Lung (tissue), 16 donors: ENCODE data around the gene CYP2A13. TPM values are rescaled to one million over a fixed set of nuclear protein-coding genes. Genes with fewer than 3 reads are reported as not detected.
"Not testable (repeated sequence)": the region's sequence is repeated elsewhere in the genome, so short reads cannot be mapped to it uniquely, and the experiment has no call there.

Experiments used
- ATAC-seq: fragments of 200-7000 bp; cut with Tn5 transposase; one replicate; pipeline ENCODE4 v1.9.1; 2020; ENCODE audit warnings: moderate number of reproducible peaks; ENCODE audit not compliant: insufficient read depth, low FRiP score
- DNase-seq, 3 donors: peaks; one replicate each; pipeline ENCODE4 v3.0.0-alpha.2; 2013 to 2017
- H3K27ac ChIP-seq, 2 donors: one replicate each; pipeline ENCODE4 v1.5.1; 2013; ENCODE audit warnings: mild to moderate bottlenecking in 2 of 2, moderate library complexity in 2 of 2, control low read depth in 1 of 2, inconsistent platforms in 1 of 2, low read depth in 1 of 2, low read length in 1 of 2
- H3K27me3 ChIP-seq, 3 donors: one replicate each; pipeline ENCODE4 v1.5.1; 2013; ENCODE audit warnings: low read length in 2 of 3; ENCODE audit not compliant: control insufficient read depth in 3 of 3, insufficient read depth in 3 of 3
- H3K36me3 ChIP-seq, 4 donors: one replicate each; pipeline ENCODE4 v1.5.1; 2013; ENCODE audit warnings: low read length in 4 of 4, mild to moderate bottlenecking in 1 of 4, moderate library complexity in 1 of 4; ENCODE audit not compliant: control insufficient read depth in 4 of 4, insufficient read depth in 4 of 4
- H3K4me1 ChIP-seq, 5 donors: one replicate each; pipeline ENCODE4 v1.5.1; 2013; ENCODE audit warnings: low read length in 5 of 5, mild to moderate bottlenecking in 2 of 5, moderate library complexity in 1 of 5; ENCODE audit not compliant: control insufficient read depth in 5 of 5, insufficient read depth in 5 of 5
- H3K4me3 ChIP-seq: one replicate; pipeline ENCODE4 v1.5.1; 2013; ENCODE audit warnings: mild to moderate bottlenecking, control low read depth, moderate library complexity
- H3K9ac ChIP-seq, 2 donors: one replicate each; pipeline ENCODE4 v1.5.1; 2013; ENCODE audit warnings: low read length in 2 of 2, control low read depth in 1 of 2; ENCODE audit not compliant: insufficient read depth in 1 of 2
- H3K9me3 ChIP-seq, 4 donors: one replicate each; pipeline ENCODE4 v1.5.1; 2013; ENCODE audit warnings: low read length in 3 of 4, mild to moderate bottlenecking in 1 of 4, moderate library complexity in 1 of 4; ENCODE audit not compliant: control insufficient read depth in 4 of 4, insufficient read depth in 3 of 4
- WGBS, 2 donors: extraction: QIAGEN DNeasy Blood & Tissue Kit; methylation state at CpG; one replicate each; pipeline ENCODE4 v1.1.7; 2013; 5-methylcytosine and 5-hydroxymethylcytosine counted together
- long read RNA-seq, 5 donors: transcript quantifications; one replicate each; lab custom pipeline, GENCODE V29; 2026
- polyA plus RNA-seq, 2 donors: library from polyadenylated mRNA; stranded (reverse); fragments of 200-250 nt; gene quantifications; one replicate each; pipeline ENCODE4 v1.2.1, GENCODE V29; 2013
- total RNA-seq, 2 donors: library from RNA; depleted of rRNA in 1 of 2; stranded (reverse); fragments of >200 nt in 1 of 2; gene quantifications; one replicate each; pipeline ENCODE4 v1.2.1, GENCODE V29; 2014 to 2021
- TF ChIP-seq, protein P1 (sequence below): IDR thresholded peaks from 2 replicates; pipeline ENCODE4 v1.5.1; 2012; ENCODE audit warnings: mild to moderate bottlenecking; ENCODE audit errors: control extremely low read depth, extremely low read depth
- donor health status: control.
- donor health status: control.
- donor health status: Bipolar disorder and iron deficiency.
- donor health status: healthy.
- donor health status: DM: yes; HTN: yes; CAD: no.

Gene CYP2A13, protein sequence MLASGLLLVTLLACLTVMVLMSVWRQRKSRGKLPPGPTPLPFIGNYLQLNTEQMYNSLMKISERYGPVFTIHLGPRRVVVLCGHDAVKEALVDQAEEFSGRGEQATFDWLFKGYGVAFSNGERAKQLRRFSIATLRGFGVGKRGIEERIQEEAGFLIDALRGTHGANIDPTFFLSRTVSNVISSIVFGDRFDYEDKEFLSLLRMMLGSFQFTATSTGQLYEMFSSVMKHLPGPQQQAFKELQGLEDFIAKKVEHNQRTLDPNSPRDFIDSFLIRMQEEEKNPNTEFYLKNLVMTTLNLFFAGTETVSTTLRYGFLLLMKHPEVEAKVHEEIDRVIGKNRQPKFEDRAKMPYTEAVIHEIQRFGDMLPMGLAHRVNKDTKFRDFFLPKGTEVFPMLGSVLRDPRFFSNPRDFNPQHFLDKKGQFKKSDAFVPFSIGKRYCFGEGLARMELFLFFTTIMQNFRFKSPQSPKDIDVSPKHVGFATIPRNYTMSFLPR
- total RNA-seq = 1 to 10 TPM in 1 of 2 donors, under 1 TPM in 1; 0.23 to 1.3 TPM
- under 1 TPM; 0.18 to 0.33 TPM for polyA plus RNA-seq
- long read RNA-seq, donor 1 = 0 reads
- long read RNA-seq, donor 2 = 0 reads
- long read RNA-seq, donor 3 = 0 reads
- long read RNA-seq, donor 4 = 0 reads
- long read RNA-seq, donor 5 = 0 reads

- WGBS, 2 donors = 76 to 79% methylated on average over 2 of the region's 2 CpGs
- DNase-seq = no peak
These were observed at the start of gene CYP2A13 for GRCh38 chr19:41088151-41088550. Gene CYP2A13, plus strand, starts transcription at chr19:41088451. Its CDS starts 21 bp downstream, at chr19:41088472.

DNA sequence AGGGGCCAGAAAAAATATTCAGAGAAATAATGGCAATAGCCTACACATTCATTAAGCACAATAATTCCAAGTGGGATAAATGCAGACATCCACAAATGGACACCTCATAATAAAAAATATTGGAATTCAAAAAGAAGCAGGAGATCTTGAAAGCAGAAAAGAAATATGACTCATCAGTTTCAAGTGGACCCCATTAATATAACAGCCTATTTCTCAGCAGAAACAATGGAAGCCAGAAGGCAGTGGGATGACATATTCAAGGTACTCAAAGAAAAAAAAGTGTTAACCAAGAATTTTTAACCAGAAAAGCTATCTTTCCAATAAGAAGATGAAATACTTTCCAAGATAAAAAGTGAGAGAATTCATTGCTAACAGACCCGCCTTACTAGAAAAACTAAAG is 48.4 kb upstream of the CYP2A13 start:
- TF ChIP-seq, protein P1, sequence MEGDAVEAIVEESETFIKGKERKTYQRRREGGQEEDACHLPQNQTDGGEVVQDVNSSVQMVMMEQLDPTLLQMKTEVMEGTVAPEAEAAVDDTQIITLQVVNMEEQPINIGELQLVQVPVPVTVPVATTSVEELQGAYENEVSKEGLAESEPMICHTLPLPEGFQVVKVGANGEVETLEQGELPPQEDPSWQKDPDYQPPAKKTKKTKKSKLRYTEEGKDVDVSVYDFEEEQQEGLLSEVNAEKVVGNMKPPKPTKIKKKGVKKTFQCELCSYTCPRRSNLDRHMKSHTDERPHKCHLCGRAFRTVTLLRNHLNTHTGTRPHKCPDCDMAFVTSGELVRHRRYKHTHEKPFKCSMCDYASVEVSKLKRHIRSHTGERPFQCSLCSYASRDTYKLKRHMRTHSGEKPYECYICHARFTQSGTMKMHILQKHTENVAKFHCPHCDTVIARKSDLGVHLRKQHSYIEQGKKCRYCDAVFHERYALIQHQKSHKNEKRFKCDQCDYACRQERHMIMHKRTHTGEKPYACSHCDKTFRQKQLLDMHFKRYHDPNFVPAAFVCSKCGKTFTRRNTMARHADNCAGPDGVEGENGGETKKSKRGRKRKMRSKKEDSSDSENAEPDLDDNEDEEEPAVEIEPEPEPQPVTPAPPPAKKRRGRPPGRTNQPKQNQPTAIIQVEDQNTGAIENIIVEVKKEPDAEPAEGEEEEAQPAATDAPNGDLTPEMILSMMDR = no peak
- WGBS, 2 donors = 94 to 98% methylated on average over 1 of the region's 1 CpG
- no peak for ATAC-seq

More at GRCh38 chr19:41088151-41088550, at the start of gene CYP2A13:
- Histone ChIP-seq H3K4me3 (no peak within 1 kb of the TSS), H3K4me1 (no peaks in the 10 kb centered on the region), H3K9me3 (peaks cover 0 to 1% (median 0%) of the 10 kb centered on the region in 4 donors), H3K27me3 (peaks cover 2 to 28% (median 3%) of the 10 kb centered on the region in 3 donors), H3K9ac (no peak within 1 kb of the TSS), H3K36me3 (no peaks in the 10 kb centered on the region), H3K27ac (no peak within 1 kb of the TSS)
- TF ChIP-seq, protein P1 = no peak
- ATAC-seq = no peak

DNA sequence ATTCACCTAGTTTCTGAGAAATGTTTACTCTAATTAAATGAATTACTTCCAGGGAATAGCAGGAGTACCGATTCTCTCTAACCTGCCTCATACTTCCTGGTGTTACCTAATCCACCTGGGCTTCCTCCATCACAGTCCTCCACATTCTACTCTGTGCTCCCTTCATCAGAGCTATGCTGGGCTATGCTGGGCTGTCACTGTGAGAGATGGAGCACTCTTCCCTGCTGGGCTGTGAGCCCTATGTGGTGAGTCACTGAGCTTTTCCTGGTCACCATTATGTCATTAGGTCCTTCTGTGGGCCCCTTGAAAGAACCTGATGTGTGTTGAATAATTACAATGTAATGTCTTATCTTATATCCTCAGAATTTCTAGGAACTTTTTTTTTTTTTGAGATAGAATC is 43.2 kb upstream of the CYP2A13 start:
- H3K36me3 ChIP-seq, H3K4me3 ChIP-seq, H3K9ac ChIP-seq, H3K27ac ChIP-seq, H3K4me1 ChIP-seq, DNase-seq, H3K9me3 ChIP-seq, ATAC-seq, H3K27me3 ChIP-seq: not testable (repeated sequence)
- 28 to 68% methylated on average over 1 of the region's 1 CpG for WGBS, 2 donors

More for the DNA sequence above, 48.4 kb upstream of the CYP2A13 start:
- Histone ChIP-seq H3K4me1 (no peaks in the 10 kb centered on the region), H3K27ac (no peak overlapping the region), H3K4me3 (no peak overlapping the region), H3K27me3 (no peaks in the 10 kb centered on the region), H3K9ac (no peak overlapping the region), H3K9me3 (no peaks in the 10 kb centered on the region), H3K36me3 (no peaks in the 10 kb centered on the region)
- no peak for DNase-seq

DNA sequence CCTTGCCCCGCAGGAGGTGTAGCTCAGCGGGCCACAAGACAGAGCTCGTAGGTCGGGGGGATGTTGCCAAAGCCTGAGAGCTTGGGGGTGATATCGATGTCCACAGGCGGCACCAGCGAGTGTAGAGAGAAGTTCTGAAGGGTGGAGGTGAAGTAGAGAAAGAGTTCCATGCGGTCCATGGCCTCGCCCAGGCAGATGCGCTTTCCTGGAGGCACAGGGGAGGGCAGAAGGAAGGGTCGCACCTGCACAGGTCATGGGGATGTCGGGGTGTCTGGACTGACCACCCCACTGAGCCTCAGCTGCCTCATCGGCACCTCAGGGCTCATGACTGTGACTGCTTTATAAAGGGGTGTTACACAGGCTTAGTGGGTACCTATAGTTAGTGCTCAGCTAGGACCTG is 37.8 kb upstream of the CYP2A13 start:
- TF ChIP-seq, protein P1 = no peak
- Histone ChIP-seq H3K27ac (no peak overlapping the region), H3K4me3 (no peak overlapping the region), H3K36me3 (no peaks in the 10 kb centered on the region), H3K4me1 (no peaks in the 10 kb centered on the region), H3K27me3 (no peaks in the 10 kb centered on the region), H3K9ac (no peak overlapping the region), H3K9me3 (no peaks in the 10 kb centered on the region)
- no peak for DNase-seq
- no peak for ATAC-seq
- 83 to 87% methylated on average over 13 of the region's 13 CpGs for WGBS, 2 donors

DNA sequence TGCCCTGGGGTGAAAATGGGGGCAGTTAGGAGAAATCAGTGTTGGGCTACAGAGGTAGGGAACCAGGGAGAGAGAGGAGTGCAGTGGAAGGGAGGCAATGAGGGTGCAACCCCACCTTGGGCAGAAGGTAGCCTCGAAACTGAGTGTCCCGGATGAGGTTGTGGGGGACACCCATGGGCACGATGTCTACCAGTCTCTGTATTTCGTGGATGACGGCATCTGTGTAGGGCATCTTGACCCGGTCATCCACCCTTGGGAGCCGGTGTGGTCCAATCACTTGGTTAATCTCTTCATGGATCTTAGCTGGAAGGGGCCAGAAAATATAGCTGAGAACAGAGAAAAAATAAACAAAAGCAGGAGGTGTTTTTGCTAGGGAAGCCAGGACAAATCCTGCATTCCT is 36.1 kb upstream of the CYP2A13 start:
- not testable (repeated sequence) for H3K27me3 ChIP-seq, DNase-seq, H3K4me1 ChIP-seq, H3K36me3 ChIP-seq, H3K4me3 ChIP-seq, ATAC-seq, H3K9ac ChIP-seq, H3K9me3 ChIP-seq, H3K27ac ChIP-seq
- WGBS, 2 donors = 85% methylated on average over 7 of the region's 7 CpGs

- DNase-seq, H3K27ac ChIP-seq, H3K9me3 ChIP-seq, H3K36me3 ChIP-seq, H3K4me3 ChIP-seq, H3K27me3 ChIP-seq, H3K4me1 ChIP-seq, H3K9ac ChIP-seq, ATAC-seq: not testable (repeated sequence)
- WGBS, 2 donors = 81 to 86% methylated on average over 10 of the region's 10 CpGs
These were observed 34.9 kb upstream of the CYP2A13 start for GRCh38 chr19:41053331-41053730.
